H54 (cell line): Measurements from ENCODE around the gene COL12A1.
A peak's percentile ranks its signal among the peaks of the same experiment; 100 is the strongest.
"Not testable (repeated sequence)": the region's sequence is repeated elsewhere in the genome, so short reads cannot be mapped to it uniquely, and the experiment has no call there.

Experiments
- DNase-seq: peaks from one replicate; pipeline ENCODE4 v3.0.0; 2011; ENCODE audit warnings: low spot score, mixed read lengths; ENCODE audit not compliant: insufficient read length
- FAIRE-seq: peaks from 3 replicates; lab custom pipeline; 2011; peaks lifted over from hg19 to GRCh38; lab: Jason Lieb, UNC
- POLR2A ChIP-seq: IDR thresholded peaks from 2 replicates; pipeline ENCODE4 v1.6.1; 2011; ENCODE audit warnings: low read depth, mild to moderate bottlenecking, low read length

The COL12A1 gene

GRCh38 chr6:75204959-75205775 lies 686 bp downstream of the COL12A1 start:
- FAIRE-seq = no peak
- TF ChIP-seq POLR2A = no peak

GRCh38 chr6:75204217-75204958 lies 1.5 kb downstream of the COL12A1 start:
- peak; percentile 52 for DNase-seq
- no peak for FAIRE-seq
- TF ChIP-seq POLR2A = no peak

More at GRCh38 chr6:75204959-75205775, 686 bp downstream of the COL12A1 start:
- peak; percentile 33 for DNase-seq

GRCh38 chr6:75203721-75204120 lies 2.1 kb downstream of the COL12A1 start:
- FAIRE-seq = no peak
- TF ChIP-seq POLR2A = no peak
- DNase-seq = no peak

- no peak for FAIRE-seq
- no peak for DNase-seq
- no peak for TF ChIP-seq POLR2A
Observed at GRCh38 chr6:75202676-75203131, 3.1 kb downstream of the COL12A1 start.

GRCh38 chr6:75201901-75202672 lies 3.8 kb downstream of the COL12A1 start:
- no peak for DNase-seq
- FAIRE-seq = no peak

GRCh38 chr6:75201021-75201420 lies 4.8 kb downstream of the COL12A1 start:
- no peak for TF ChIP-seq POLR2A
- FAIRE-seq = no peak
- no peak for DNase-seq

More at GRCh38 chr6:75201901-75202672, 3.8 kb downstream of the COL12A1 start:
- no peak for TF ChIP-seq POLR2A

- FAIRE-seq (no peak), DNase-seq (no peak)
- TF ChIP-seq POLR2A = no peak
Observed at GRCh38 chr6:75199889-75200288, 6.0 kb downstream of the COL12A1 start.

- DNase-seq = no peak
- no peak for FAIRE-seq
- no peak for TF ChIP-seq POLR2A
Observed at GRCh38 chr6:75196081-75196687, 9.7 kb downstream of the COL12A1 start.

GRCh38 chr6:75188221-75188925 lies 17.5 kb downstream of the COL12A1 start:
- DNase-seq (no peak), FAIRE-seq (no peak)
- no peak for TF ChIP-seq POLR2A

- not testable (repeated sequence) for DNase-seq, FAIRE-seq
Observed at GRCh38 chr6:75186581-75186980, 19.3 kb downstream of the COL12A1 start.

- DNase-seq (no peak), FAIRE-seq (no peak)
- no peak for TF ChIP-seq POLR2A
Observed at GRCh38 chr6:75183099-75183541, 22.7 kb downstream of the COL12A1 start.

- TF ChIP-seq POLR2A = no peak
- FAIRE-seq (no peak), DNase-seq (no peak)
Observed at GRCh38 chr6:75180864-75181263, 25.0 kb downstream of the COL12A1 start.

- no peak for FAIRE-seq
- no peak for DNase-seq
- TF ChIP-seq POLR2A = no peak
Observed at GRCh38 chr6:75178757-75179156, 27.1 kb downstream of the COL12A1 start.
